Cardiac muscle cell (in vitro differentiated cells and primary cell): Measurements from ENCODE around the gene CADPS2. TPM values are rescaled to one million over a fixed set of nuclear protein-coding genes. Genes with fewer than 3 reads are reported as not detected.
A peak's percentile ranks its signal among the peaks of the same experiment; 100 is the strongest.

ENCODE experiments used
- DNase-seq, 2 donors: peaks; one replicate each; pipeline versions ENCODE4 v3.0.0 to v3.0.0-alpha.2; 2010 to 2017; ENCODE audit warnings: low read depth in 1 of 2, low spot score in 1 of 2
- H3K27ac ChIP-seq: fragments of 200-600 bp; sonication (generic); 2 replicates; pipeline ENCODE4 v1.5.1; 2016
- H3K27me3 ChIP-seq: fragments of 200-600 bp; sonication (generic); 2 replicates; pipeline ENCODE4 v1.6.0; 2016; ENCODE audit warnings: control low read depth
- H3K36me3 ChIP-seq: fragments of 200-600 bp; sonication (generic); 2 replicates; pipeline ENCODE4 v1.5.1; 2016; ENCODE audit warnings: control low read depth
- H3K4me1 ChIP-seq: fragments of 200-600 bp; sonication (generic); 2 replicates; pipeline ENCODE4 v1.8.1; 2017; ENCODE audit warnings: low read depth, mild to moderate bottlenecking, mixed run types
- H3K4me3 ChIP-seq: fragments of 200-600 bp; sonication (generic); 2 replicates; pipeline ENCODE4 v1.5.1; 2016; ENCODE audit warnings: mild to moderate bottlenecking
- H3K9me3 ChIP-seq: fragments of 200-600 bp; sonication (generic); 2 replicates; pipeline ENCODE4 v1.5.1; 2017; ENCODE audit warnings: low read depth, mild to moderate bottlenecking, control low read depth
- CTCF ChIP-seq: IDR thresholded peaks from 2 replicates; pipeline ENCODE4 v1.5.1; 2012; ENCODE audit warnings: low read depth, mild to moderate bottlenecking, low read length
- polyA plus RNA-seq: library from polyadenylated mRNA; unstranded; fragments of >200 nt; fragmentation: Nextera tagmentation; extraction: Ambion mirVana; gene quantifications from 2 replicates; pipeline ENCODE4 v1.2.1, GENCODE V29; 2016
- total RNA-seq: library from RNA; depleted of rRNA; stranded (reverse); fragments of >200 nt; gene quantifications from 2 replicates; pipeline ENCODE4 v1.2.3, GENCODE V29; 2016

Gene CADPS2
- total and polyA plus RNA-seq, 2 experiments from 2014 or later: 15.0 to 17.2 TPM

GRCh38 chr7:122327969-122328368 is 558.3 kb downstream of the CADPS2 start:
- H3K9me3 ChIP-seq: no peaks in the 10 kb centered on the region
- H3K36me3 ChIP-seq: no peaks in the 10 kb centered on the region
- no peaks in the 10 kb centered on the region for H3K4me1 ChIP-seq
- TF ChIP-seq CTCF: no peak
- no peak for DNase-seq
- H3K4me3 ChIP-seq: no peak overlapping the region
- no peaks in the 10 kb centered on the region for H3K27me3 ChIP-seq
- H3K27ac ChIP-seq: no peak overlapping the region

GRCh38 chr7:122316467-122317388 is 569.5 kb downstream of the CADPS2 start:
- H3K9me3 ChIP-seq: no peaks in the 10 kb centered on the region
- no peak for TF ChIP-seq CTCF
- H3K36me3 ChIP-seq: no peaks in the 10 kb centered on the region
- DNase-seq: no peak
- no peak overlapping the region for H3K27ac ChIP-seq
- peaks cover 6% of the 10 kb centered on the region for H3K4me1 ChIP-seq
- H3K4me3 ChIP-seq: peak overlapping the region; percentile 12
- peaks cover 100% of the 10 kb centered on the region for H3K27me3 ChIP-seq

- H3K4me3 ChIP-seq: no peak overlapping the region
- H3K9me3 ChIP-seq: no peaks in the 10 kb centered on the region
- peaks cover 100% of the 10 kb centered on the region for H3K27me3 ChIP-seq
- H3K27ac ChIP-seq: no peak overlapping the region
- H3K4me1 ChIP-seq: peaks cover 6% of the 10 kb centered on the region
- no peaks in the 10 kb centered on the region for H3K36me3 ChIP-seq
- DNase-seq: no peak
- no peak for TF ChIP-seq CTCF
Measured at GRCh38 chr7:122315507-122316466, 570.5 kb downstream of the CADPS2 start.

- H3K27ac ChIP-seq: no peak overlapping the region
- no peaks in the 10 kb centered on the region for H3K9me3 ChIP-seq
- peaks cover 100% of the 10 kb centered on the region for H3K27me3 ChIP-seq
- no peak overlapping the region for H3K4me3 ChIP-seq
- no peak for DNase-seq
- H3K4me1 ChIP-seq: peaks cover 10% of the 10 kb centered on the region
- TF ChIP-seq CTCF: no peak
- no peaks in the 10 kb centered on the region for H3K36me3 ChIP-seq
Measured at GRCh38 chr7:122314284-122314683, 572.0 kb downstream of the CADPS2 start.

GRCh38 chr7:122312789-122313188 is 573.5 kb downstream of the CADPS2 start:
- H3K4me1 ChIP-seq: peaks cover 10% of the 10 kb centered on the region
- H3K27me3 ChIP-seq: peaks cover 100% of the 10 kb centered on the region
- DNase-seq: no peak
- H3K27ac ChIP-seq: no peak overlapping the region
- H3K4me3 ChIP-seq: no peak overlapping the region
- H3K9me3 ChIP-seq: no peaks in the 10 kb centered on the region
- TF ChIP-seq CTCF: no peak
- no peaks in the 10 kb centered on the region for H3K36me3 ChIP-seq
